ENCODE measurements around the gene RPS8.
"Not testable (repeated sequence)": the region's sequence is repeated elsewhere in the genome, so short reads cannot be mapped to it uniquely, and the experiment has no call there.

Gene RPS8

DNA sequence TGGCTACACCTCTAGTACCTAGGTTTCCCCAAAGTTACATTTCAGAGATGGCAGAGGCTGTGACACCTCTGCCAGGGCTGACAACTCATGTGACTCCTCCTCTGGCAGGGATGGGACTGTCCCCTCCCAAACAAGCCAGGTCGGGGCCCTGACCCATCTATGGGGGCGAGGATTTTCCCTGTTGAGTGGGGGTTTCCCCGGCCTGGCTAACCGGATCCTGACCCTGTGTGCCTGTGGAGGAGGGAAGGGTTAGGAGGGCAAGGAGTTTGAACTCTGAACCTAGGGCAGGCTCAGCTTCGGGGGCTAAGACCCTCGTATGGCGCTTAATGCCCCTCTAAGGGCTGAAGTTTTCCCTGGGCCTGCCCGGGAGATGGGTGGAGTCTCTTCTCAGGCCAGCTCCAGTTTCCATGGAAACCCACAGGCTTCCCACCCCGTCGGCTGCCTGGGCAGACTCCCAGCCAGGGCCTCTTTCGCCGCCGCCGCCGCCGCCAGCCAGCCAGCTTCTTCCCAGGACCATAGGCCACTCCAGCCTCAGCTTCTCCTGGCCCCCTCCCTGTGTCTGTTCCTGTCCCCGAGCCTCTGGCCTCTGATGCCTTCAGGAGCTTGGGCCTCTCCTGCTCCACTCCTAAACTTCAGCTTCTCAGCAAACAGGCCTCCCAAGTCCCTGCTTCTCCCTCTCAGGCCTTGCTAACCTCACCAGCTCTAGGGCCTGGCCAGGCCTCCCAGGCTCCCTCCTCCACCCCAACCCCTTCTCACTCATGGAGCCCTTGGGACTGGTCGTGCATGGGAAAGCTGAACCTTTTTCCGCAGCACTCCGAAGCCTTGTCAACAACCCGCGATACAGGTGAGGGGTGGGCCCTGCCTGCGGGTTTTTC, 33.0 kb downstream of the RPS8 start, which contains the start of gene BTBD19:
TSS of gene BTBD19 (plus strand) at position 461 of the 875 bp plus-strand sequence. CDS start at position 759, 298 bp downstream.
- no peak for DNase-seq (ENCODE audit: low read depth)
- TF ChIP-seq, protein P1, sequence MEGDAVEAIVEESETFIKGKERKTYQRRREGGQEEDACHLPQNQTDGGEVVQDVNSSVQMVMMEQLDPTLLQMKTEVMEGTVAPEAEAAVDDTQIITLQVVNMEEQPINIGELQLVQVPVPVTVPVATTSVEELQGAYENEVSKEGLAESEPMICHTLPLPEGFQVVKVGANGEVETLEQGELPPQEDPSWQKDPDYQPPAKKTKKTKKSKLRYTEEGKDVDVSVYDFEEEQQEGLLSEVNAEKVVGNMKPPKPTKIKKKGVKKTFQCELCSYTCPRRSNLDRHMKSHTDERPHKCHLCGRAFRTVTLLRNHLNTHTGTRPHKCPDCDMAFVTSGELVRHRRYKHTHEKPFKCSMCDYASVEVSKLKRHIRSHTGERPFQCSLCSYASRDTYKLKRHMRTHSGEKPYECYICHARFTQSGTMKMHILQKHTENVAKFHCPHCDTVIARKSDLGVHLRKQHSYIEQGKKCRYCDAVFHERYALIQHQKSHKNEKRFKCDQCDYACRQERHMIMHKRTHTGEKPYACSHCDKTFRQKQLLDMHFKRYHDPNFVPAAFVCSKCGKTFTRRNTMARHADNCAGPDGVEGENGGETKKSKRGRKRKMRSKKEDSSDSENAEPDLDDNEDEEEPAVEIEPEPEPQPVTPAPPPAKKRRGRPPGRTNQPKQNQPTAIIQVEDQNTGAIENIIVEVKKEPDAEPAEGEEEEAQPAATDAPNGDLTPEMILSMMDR (IDR thresholded peaks at IDR 0.05; ENCODE audit: control insufficient read depth, extremely low read depth, insufficient read depth) = no peak
- H3K4me3 ChIP-seq (ENCODE audit: low read depth, low read length) = no peak within 1 kb of the TSS

DNA sequence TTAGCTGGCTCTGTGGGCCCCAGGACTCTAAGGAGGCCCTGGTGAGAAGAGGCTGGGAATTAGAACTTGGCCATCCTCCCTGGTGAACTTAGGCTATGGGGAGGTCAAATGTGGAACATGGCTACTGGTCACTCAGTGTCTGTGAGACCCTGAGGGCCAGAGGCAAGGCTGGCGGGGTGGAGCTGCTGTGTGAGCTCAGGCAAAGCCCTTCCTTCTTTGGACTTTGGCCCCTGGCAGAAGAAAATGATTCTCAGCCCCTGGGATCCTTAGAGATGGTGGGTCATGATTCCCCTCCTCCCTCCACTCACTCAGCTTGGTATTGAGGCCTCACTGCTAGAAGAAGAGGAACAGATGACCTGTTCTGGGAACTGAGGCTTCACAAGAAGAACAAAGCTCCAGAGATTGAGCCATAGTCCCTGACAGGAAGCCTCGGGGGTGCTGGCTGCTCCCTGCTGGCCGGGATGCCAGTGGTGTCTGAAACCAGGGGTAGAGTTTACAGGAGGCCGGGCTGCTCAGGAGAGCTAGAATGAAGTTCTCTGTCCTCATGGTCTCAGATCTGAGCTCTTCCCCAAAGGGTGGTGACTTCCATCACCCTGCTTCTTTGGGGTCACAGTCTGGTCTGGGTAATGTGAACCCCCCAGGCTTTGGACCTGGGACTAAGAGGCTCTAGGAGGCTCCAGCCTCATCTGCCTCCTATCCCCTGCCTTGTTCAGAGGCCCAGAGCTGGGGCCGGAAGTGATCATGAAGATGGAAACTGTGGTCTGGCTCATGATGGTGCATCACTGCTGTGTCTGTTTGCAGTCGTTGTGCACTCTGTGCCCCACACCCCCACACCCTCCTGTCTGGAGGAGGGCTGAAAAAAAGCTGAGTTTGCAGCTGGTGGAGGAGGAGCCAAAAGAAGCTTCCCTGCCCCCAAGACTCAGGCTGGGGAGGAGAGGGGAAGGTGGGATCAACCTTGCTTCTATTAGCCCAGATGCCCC, 33.9 kb downstream of the RPS8 start:
- no peak overlapping the region for H3K4me3 ChIP-seq (ENCODE audit: low read depth, low read length)
- TF ChIP-seq, protein P1 (IDR thresholded peaks at IDR 0.05; ENCODE audit: control insufficient read depth, extremely low read depth, insufficient read depth) = no peak
- DNase-seq (ENCODE audit: low read depth) = no peak

DNA sequence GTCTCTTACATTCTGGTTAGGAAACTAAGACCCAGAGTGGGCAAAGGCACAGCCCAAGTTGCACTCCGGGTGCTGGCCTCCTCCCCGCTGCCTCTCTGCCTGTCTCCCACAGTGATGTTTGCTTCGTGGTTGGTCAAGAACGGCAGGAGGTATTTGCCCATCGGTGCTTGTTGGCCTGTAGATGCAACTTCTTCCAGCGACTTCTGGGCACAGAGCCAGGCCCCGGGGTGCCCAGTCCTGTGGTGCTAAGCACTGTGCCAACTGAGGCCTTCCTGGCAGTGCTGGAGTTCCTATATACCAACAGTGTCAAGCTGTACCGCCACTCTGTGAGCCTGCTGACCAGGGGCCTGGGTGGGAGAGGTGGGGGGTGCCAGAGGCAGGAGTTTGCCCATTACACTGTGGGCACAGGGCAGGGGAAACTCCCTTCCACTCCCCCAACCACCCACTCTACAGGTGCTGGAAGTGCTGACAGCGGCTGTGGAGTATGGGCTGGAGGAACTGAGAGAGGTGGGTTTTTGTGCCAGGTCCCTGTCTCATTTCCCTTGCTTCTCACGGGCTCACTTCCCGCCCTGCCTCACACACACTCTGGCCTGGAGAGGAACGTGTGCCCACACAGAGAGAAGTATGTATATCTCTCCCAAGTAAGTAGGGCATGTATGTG, 34.9 kb downstream of the RPS8 start:
- TF ChIP-seq, protein P1 (IDR thresholded peaks at IDR 0.05; ENCODE audit: control insufficient read depth, extremely low read depth, insufficient read depth) = no peak
- DNase-seq (ENCODE audit: low read depth) = peak; percentile 61
- no peak overlapping the region for H3K4me3 ChIP-seq (ENCODE audit: low read depth, low read length)

DNA sequence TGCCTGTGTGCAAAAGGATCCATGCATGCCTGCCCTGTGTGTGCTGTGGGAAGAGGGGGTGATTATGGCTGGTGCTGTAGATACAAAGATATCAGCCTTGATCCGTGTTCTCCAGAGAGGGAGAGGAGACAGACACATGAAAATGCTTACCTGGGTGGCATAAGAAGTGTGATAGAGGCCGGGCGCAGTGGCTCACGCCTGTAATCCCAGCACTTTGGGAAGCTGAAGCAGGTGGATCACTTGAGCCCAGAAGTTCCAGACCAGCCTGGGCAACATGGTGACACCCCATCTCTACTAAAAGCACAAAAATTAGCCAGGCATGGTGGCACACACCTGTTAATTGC, 35.4 kb downstream of the RPS8 start:
- not testable (repeated sequence) for H3K4me3 ChIP-seq (ENCODE audit: low read depth, low read length); DNase-seq (ENCODE audit: low read depth)

DNA sequence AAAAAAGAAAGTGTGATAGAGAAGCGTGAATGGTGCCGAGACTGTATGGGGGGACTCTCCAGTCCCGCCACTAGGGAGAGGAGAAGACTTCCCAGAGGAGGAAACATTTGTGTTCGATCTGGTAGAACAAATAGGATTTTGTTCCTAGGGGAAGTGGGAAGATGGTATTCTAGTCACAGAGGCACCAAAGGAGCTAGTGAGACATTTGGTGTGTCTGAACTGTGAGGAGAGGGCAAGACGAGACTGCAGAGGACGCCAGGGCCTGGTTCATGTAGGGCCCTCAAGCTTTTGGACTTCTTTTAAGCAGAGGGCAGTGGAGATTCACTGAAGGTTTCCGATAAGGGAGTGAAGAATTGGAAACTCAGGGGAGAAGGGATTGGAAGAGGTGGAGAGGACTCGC, 35.9 kb downstream of the RPS8 start:
- TF ChIP-seq, protein P1 (IDR thresholded peaks at IDR 0.05; ENCODE audit: control insufficient read depth, extremely low read depth, insufficient read depth) = no peak
- no peak for DNase-seq (ENCODE audit: low read depth)
- H3K4me3 ChIP-seq (ENCODE audit: low read depth, low read length) = no peak overlapping the region

DNA sequence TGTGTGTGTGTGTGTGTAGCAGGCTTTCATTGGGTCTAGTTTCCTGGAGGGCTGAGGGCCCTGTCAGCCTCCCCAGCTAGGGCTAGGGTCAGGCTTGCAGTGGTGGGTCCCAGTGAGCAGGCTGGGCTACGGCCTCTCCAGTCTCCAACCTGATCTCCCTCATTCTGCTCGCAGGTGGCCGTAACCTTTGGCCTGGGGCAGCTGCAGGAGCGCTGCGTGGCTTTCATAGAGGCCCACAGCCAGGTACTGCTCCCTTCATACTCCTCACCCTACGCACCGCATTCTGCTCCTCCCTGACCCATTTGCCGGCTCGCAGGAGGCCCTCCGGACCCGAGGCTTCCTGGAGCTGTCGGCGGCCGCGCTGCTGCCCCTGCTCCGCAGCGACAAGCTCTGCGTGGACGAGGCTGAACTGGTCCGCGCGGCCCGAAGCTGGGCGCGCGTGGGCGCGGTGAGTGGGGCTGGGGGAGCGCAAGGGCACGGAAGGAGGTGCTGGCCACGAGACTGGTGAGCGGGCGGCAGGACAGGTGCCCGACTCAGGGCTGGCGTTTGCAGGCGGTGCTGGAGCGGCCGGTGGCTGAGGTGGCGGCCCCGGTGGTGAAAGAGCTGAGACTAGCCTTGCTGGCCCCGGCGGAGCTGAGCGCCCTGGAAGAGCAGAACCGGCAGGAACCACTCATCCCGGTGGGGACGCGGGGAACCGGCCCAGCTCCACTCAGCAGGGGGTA, 37.6 kb downstream of the RPS8 start:
- peak overlapping the region; percentile 64 for H3K4me3 ChIP-seq (ENCODE audit: low read depth, low read length)
- TF ChIP-seq, protein P1 (IDR thresholded peaks at IDR 0.05; ENCODE audit: control insufficient read depth, extremely low read depth, insufficient read depth) = no peak

DNA sequence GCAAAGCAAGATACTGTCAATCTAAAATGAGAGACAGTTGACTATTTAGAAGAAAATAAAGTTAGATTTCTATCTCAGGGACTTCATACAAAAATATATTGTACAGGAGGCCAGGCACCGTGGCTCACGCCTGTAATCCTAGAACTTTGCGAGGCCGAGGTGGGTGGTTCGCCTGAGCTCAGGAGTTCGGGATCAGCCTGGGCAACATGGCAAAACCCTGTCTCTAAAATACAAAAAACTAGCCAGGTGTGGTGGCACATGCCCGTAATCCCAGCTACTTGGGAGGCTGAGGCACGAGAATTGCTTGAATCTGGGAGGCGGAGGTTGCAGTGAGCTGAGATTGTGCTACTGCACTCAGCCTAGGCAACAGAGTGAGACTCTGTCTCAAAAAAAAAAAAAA, 40.6 kb downstream of the RPS8 start:
- DNase-seq (ENCODE audit: low read depth); H3K4me3 ChIP-seq (ENCODE audit: low read depth, low read length): not testable (repeated sequence)

More for the DNA sequence above, 37.6 kb downstream of the RPS8 start:
- no peak for DNase-seq (ENCODE audit: low read depth)
